OCI-LY3 (cell line): Measurements from ENCODE around the gene HOXA3.

Experiments used
- H2AFZ ChIP-seq: fragments of 200-600, 300-600 bp; shearing (Covaris generic); 2 replicates; pipeline ENCODE4 v1.6.0; 2014; ENCODE audit warnings: antibody characterized with exemption, low read depth, low read length
- H3K27ac ChIP-seq: fragments of 200-600, 300-600 bp; sonication (generic); 2 replicates; pipeline ENCODE4 v1.5.1; 2014; ENCODE audit warnings: mild to moderate bottlenecking, low read length, moderate library complexity, mixed read lengths
- H3K27me3 ChIP-seq: fragments of 200-600, 300-600 bp; sonication (generic); 2 replicates; pipeline ENCODE4 v1.6.1; 2014; ENCODE audit warnings: low read depth, low read length, mixed read lengths
- H3K36me3 ChIP-seq: fragments of 200-600, 300-600 bp; sonication (generic); replicated peaks from 2 replicates; pipeline ENCODE3; 2014; ENCODE audit warnings: low read depth, low read length, mixed read lengths
- H3K4me1 ChIP-seq: fragments of 300-600, 200-600 bp; sonication (generic); 2 replicates; pipeline ENCODE4 v1.6.1; 2014; ENCODE audit warnings: low read length, mixed read lengths
- H3K4me2 ChIP-seq: fragments of 200-600, 300-600 bp; sonication (generic); 2 replicates; pipeline ENCODE4 v1.6.1; 2014; ENCODE audit warnings: low read length, mixed read lengths
- H3K4me3 ChIP-seq: fragments of 300-600, 200-600 bp; sonication (generic); 2 replicates; pipeline ENCODE4 v1.5.1; 2014; ENCODE audit warnings: antibody characterized with exemption, mild to moderate bottlenecking, low read length, moderate library complexity
- H3K79me2 ChIP-seq: fragments of 300-600, 200-600 bp; shearing (Covaris generic); 2 replicates; pipeline ENCODE4 v1.6.1; 2014; ENCODE audit warnings: mild to moderate bottlenecking, low read length, mixed read lengths
- H3K9ac ChIP-seq: fragments of 300-600, 200-600 bp; shearing (Covaris generic); 2 replicates; pipeline ENCODE4 v1.6.0; 2014; ENCODE audit warnings: mild to moderate bottlenecking, low read length, moderate library complexity
- H3K9me3 ChIP-seq: fragments of 200-600, 300-600 bp; shearing (Covaris generic); 2 replicates; pipeline ENCODE4 v1.6.1; 2014; ENCODE audit warnings: low read length, mixed read lengths; ENCODE audit not compliant: insufficient read depth
- H4K20me1 ChIP-seq: fragments of 200-600, 300-600 bp; sonication (generic); 2 replicates; pipeline ENCODE4 v1.6.1; 2016; ENCODE audit warnings: low read length, mixed read lengths; ENCODE audit not compliant: insufficient read depth
- CTCF ChIP-seq: fragments of 200-600, 300-600 bp; sonication (generic); IDR thresholded peaks from 2 replicates; pipeline ENCODE4 v1.5.1; 2014; ENCODE audit warnings: antibody characterized with exemption, low read length, low read depth
- EZH2phosphoT487 ChIP-seq: fragments of 200-600 bp; shearing (Covaris generic); IDR thresholded peaks from 2 replicates; pipeline ENCODE4 v1.6.1; 2018; ENCODE audit warnings: antibody characterized with exemption, mixed run types, low read depth

Gene HOXA3

DNA sequence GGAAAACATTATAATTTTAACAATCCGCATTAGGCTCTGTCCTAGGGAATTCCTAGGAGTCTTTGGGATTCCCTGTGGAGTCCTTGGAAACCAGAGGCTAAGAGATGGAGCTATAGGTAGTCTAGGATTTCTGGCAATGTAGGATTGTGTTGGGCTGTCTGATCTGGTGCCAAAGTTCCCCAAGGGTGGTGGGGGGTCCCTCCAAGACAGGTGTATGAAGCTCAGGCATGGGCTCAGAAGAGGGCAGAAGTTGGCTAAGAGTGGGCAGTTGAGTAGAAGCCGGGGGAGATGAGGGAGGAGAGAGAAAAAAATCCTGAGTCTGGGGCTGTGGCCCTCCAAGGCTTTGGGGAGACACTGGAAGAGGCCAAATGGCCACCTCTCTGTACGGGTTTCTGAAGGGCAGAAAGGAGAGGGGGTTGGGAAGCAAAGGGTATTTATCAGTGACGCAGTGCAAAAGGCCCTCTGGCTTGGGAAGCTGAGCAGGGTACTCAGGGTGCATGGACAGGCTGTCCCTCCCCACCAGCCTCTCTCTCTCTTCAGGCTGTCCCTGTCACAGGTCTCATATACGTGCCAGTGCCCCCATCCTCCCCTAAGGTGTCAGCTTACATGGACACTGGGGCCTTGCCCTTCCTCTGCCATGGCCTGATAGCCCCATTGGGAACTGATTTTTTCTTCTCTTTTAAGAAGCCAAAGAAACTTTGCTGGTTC is 5.7 kb downstream of the HOXA3 start:
- Histone ChIP-seq H3K79me2 (peaks cover 12% of the 10 kb centered on the region), H3K9ac (no peak overlapping the region), H3K4me2 (no peak overlapping the region), H4K20me1 (no peaks in the 10 kb centered on the region), H3K27ac (no peak overlapping the region), H3K9me3 (no peaks in the 10 kb centered on the region), H3K4me3 (no peak overlapping the region), H3K36me3 (no peaks in the 10 kb centered on the region), H2AFZ (no peak overlapping the region), H3K4me1 (peaks cover 12% of the 10 kb centered on the region; the same call in 1 of the 2 replicates), H3K27me3 (no peaks in the 10 kb centered on the region; the same call in 1 of the 2 replicates)
- TF ChIP-seq CTCF (no peak), EZH2phosphoT487 (no peak)

- no peaks in the 10 kb centered on the region for H3K9me3 ChIP-seq
Measured at GRCh38 chr7:27145914-27146412, 6.4 kb downstream of the HOXA3 start.

DNA sequence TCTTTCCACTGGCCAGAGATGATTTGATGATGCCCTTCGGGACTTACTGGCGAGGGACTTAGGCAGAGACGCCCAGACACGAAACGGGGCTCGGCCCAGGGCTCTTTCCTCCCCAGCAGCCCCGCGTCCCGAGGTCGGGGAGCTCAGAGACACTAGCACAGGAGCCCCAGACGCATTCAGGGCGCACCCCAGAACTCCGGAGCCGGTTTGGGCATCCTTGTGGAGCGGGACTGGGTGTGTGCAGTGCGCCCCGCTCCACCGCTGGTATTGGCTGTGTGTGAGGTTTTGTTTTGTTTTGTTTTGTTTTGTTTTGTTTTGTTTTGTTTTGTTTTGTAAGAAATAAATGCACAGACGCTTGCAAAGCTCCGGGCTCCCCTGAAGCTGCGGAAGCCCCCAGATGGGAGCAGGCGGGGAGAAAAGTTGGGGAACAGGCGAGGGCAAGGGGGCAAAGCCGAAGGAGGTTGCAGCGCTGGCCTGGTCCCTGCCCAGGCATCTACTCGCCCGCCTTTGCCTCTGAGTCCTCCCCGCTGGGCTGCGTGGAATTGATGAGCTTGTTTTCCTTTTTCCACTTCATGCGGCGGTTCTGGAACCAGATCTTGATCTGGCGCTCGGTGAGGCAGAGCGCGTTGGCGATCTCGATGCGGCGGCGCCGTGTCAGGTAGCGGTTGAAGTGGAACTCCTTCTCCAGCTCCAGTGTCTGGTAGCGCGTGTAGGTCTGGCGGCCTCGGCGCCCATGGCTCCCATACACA is 7.0 kb downstream of the HOXA3 start:
- H3K4me2 ChIP-seq: no peak overlapping the region
- H3K36me3 ChIP-seq: no peaks in the 10 kb centered on the region
- no peak for TF ChIP-seq EZH2phosphoT487
- no peak for TF ChIP-seq CTCF
- H4K20me1 ChIP-seq: no peaks in the 10 kb centered on the region
- H3K4me1 ChIP-seq: peaks cover 9% of the 10 kb centered on the region; the same call in 1 of the 2 replicates
- no peak overlapping the region for H3K27ac ChIP-seq
- H3K79me2 ChIP-seq: peaks cover 12% of the 10 kb centered on the region
- no peaks in the 10 kb centered on the region for H3K9me3 ChIP-seq
- no peak overlapping the region for H3K9ac ChIP-seq
- H3K27me3 ChIP-seq: no peaks in the 10 kb centered on the region; the same call in 1 of the 2 replicates
- no peak overlapping the region for H2AFZ ChIP-seq
- no peak overlapping the region for H3K4me3 ChIP-seq

More at GRCh38 chr7:27145914-27146412, 6.4 kb downstream of the HOXA3 start:
- H3K4me3 ChIP-seq: no peak overlapping the region
- H2AFZ ChIP-seq: no peak overlapping the region
- no peak overlapping the region for H3K9ac ChIP-seq
- no peak overlapping the region for H3K27ac ChIP-seq
- H4K20me1 ChIP-seq: no peaks in the 10 kb centered on the region
- no peaks in the 10 kb centered on the region for H3K36me3 ChIP-seq
- no peaks in the 10 kb centered on the region; the same call in 1 of the 2 replicates for H3K27me3 ChIP-seq
- TF ChIP-seq CTCF (no peak), EZH2phosphoT487 (no peak)
- peaks cover 12% of the 10 kb centered on the region for H3K79me2 ChIP-seq
- no peak overlapping the region for H3K4me2 ChIP-seq
- H3K4me1 ChIP-seq: peaks cover 9% of the 10 kb centered on the region; the same call in 1 of the 2 replicates

DNA sequence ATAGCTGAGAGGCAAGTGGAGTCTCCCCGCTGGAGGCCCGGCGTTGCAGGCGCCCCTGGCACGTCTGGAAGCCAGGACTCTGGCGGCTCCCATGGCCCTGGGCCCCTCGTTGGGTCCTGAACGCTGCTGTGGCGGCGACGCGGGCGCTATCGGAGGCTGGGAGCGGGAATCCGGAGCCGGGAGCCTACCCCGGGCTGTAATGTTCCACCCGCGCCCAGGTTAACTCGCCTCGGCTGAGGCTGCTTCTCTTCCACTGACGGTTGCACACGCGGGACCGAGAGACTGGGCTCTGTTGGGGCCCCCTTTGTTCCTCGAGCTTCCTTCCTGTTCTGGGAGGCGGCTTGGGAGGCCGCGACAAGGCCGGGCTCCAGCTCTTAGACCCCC is 7.6 kb downstream of the HOXA3 start:
- no peak overlapping the region for H3K4me2 ChIP-seq
- no peaks in the 10 kb centered on the region; the same call in 1 of the 2 replicates for H3K27me3 ChIP-seq
- no peak overlapping the region for H3K4me3 ChIP-seq

More for the DNA sequence above, 7.6 kb downstream of the HOXA3 start:
- H3K79me2 ChIP-seq: peaks cover 7% of the 10 kb centered on the region
- no peaks in the 10 kb centered on the region for H4K20me1 ChIP-seq
- H3K9ac ChIP-seq: no peak overlapping the region
- peaks cover 9% of the 10 kb centered on the region; the same call in 1 of the 2 replicates for H3K4me1 ChIP-seq
- no peak overlapping the region for H2AFZ ChIP-seq
- no peaks in the 10 kb centered on the region for H3K9me3 ChIP-seq
- no peak for TF ChIP-seq EZH2phosphoT487
- no peak for TF ChIP-seq CTCF
- no peak overlapping the region for H3K27ac ChIP-seq
- no peaks in the 10 kb centered on the region for H3K36me3 ChIP-seq
